Stomach (tissue), 9 donors: ENCODE data around the gene RANGRF. TPM values are rescaled to one million over a fixed set of nuclear protein-coding genes. Genes with fewer than 3 reads are reported as not detected.

ENCODE experiments used
- DNase-seq, 2 donors: peaks; one replicate each; pipeline versions ENCODE4 v3.0.0 to v3.0.0-alpha.2; 2013 to 2019
- H3K27ac ChIP-seq, 5 donors: fragments of 200-600 bp in 4 of 5; sonication (generic) in 4 of 5; one replicate each; pipeline ENCODE4 v1.5.1; 2013 to 2019; ENCODE audit warnings: mild to moderate bottlenecking in 1 of 5, moderate library complexity in 1 of 5
- H3K27me3 ChIP-seq, 3 donors: fragments of 200-600 bp; sonication (generic); one replicate each; pipeline ENCODE4 v1.5.1; 2017 to 2019; ENCODE audit warnings: mixed run types in 1 of 3
- H3K36me3 ChIP-seq, 4 donors: fragments of 200-600 bp; sonication (generic); 1 replicate in 3 of 4; 2 replicates in 1 of 4; pipeline ENCODE4 v1.5.1; 2016 to 2019
- H3K4me1 ChIP-seq, 4 donors: fragments of 200-600 bp; sonication (generic); one replicate each; pipeline ENCODE4 v1.5.1; 2016 to 2019
- H3K4me3 ChIP-seq, 4 donors: fragments of 200-600 bp; sonication (generic) in 3 of 4; one replicate each; pipeline ENCODE4 v1.5.1; 2016 to 2019; ENCODE audit warnings: mild to moderate bottlenecking in 1 of 4
- H3K9me3 ChIP-seq, 4 donors: fragments of 200-600 bp; sonication (generic); one replicate each; pipeline ENCODE4 v1.5.1; 2016 to 2019
- CTCF ChIP-seq, 7 experiments: fragments of 450-650 bp in 4 of 7; fragments of 200-600 bp in 3 of 7; sonication (generic) in 3 of 7; IDR thresholded peaks; one replicate each; pipeline ENCODE4 v1.5.1; 2016 to 2019; ENCODE audit warnings: antibody characterized with exemption in 7 of 7, control low read depth in 2 of 7, mild to moderate bottlenecking in 1 of 7
- EP300 ChIP-seq: sonication (generic); formaldehyde crosslinking; IDR thresholded peaks from one replicate; pipeline ENCODE4 v1.6.1; 2017; ENCODE audit warnings: antibody characterized with exemption
- POLR2A ChIP-seq, 4 donors: fragments of 450-650 bp; IDR thresholded peaks; one replicate each; pipeline ENCODE4 v1.6.1; 2016; ENCODE audit warnings: antibody characterized with exemption in 4 of 4, control low read depth in 2 of 4, mild to moderate bottlenecking in 1 of 4, moderate library complexity in 1 of 4
- POLR2AphosphoS5 ChIP-seq, 3 donors: sonication (generic); formaldehyde crosslinking; IDR thresholded peaks; one replicate each; pipeline ENCODE4 v1.6.1; 2016; ENCODE audit warnings: antibody characterized with exemption in 3 of 3
- WGBS, 5 donors: extraction: QIAGEN DNeasy Blood & Tissue Kit in 3 of 5; methylation state at CpG; one replicate each; pipeline versions ENCODE4 v1.1.5 to v1.1.7; 2013 to 2018; 5-methylcytosine and 5-hydroxymethylcytosine counted together
- intact Hi-C: fragments of 100-400 bp; cut with DNase I; formaldehyde crosslinking; loops from one replicate; pipeline ENCODE4 v1.15.1; 2023; ENCODE audit warnings: low total_unique reads
- polyA plus RNA-seq, 3 donors: library from polyadenylated mRNA; stranded (reverse); fragments of 200-250 nt; gene quantifications; one replicate each; pipeline ENCODE4 v1.2.3, GENCODE V29; 2013
- total RNA-seq, 5 donors: library from RNA; depleted of rRNA; stranded (reverse); fragments of >200 nt; gene quantifications; one replicate each; pipeline versions ENCODE4 v1.1.0 to v1.2.3, GENCODE V29; 2014 to 2016
- donor health status: healthy with polysubstance abuse.
- donor health status: Bipolar disorder and iron deficiency.
- donor health status: healthy.

The RANGRF gene
- total and polyA plus RNA-seq, 8 donors: 2.9 to 59.2 (median 25.4) TPM; not detected in 1

- no peak for DNase-seq
- TF ChIP-seq POLR2A (IDR thresholded peaks at IDR 0.05): no peak
- Histone ChIP-seq H3K27ac (no peak overlapping the region), H3K36me3 (no peaks in the 10 kb centered on the region), H3K27me3 (peaks cover 0 to 43% (median 3%) of the 10 kb centered on the region in 3 donors), H3K9me3 (no peaks in the 10 kb centered on the region), H3K4me1 (peaks cover 0 to 4% (median 0%) of the 10 kb centered on the region in 4 donors), H3K4me3 (no peak overlapping the region)
- WGBS, 5 donors: 72 to 77% (median 74%) methylated on average over 4 to 6 of the region's 6 CpGs
- intact Hi-C loops: no loop called here
Measured at GRCh38 chr17:8320990-8321389, 32.5 kb downstream of the RANGRF start.

GRCh38 chr17:8322061-8322460 is 33.6 kb downstream of the RANGRF start:
- no peak for DNase-seq
- intact Hi-C loops: no loop called here
- Histone ChIP-seq H3K9me3 (no peaks in the 10 kb centered on the region), H3K4me3 (no peak overlapping the region), H3K36me3 (no peaks in the 10 kb centered on the region), H3K27me3 (peaks cover 0 to 43% (median 5%) of the 10 kb centered on the region in 3 donors), H3K4me1 (peaks cover 10 to 13% (median 10%) of the 10 kb centered on the region in 4 donors), H3K27ac (no peak overlapping the region)
- TF ChIP-seq POLR2A (IDR thresholded peaks at IDR 0.05): no peak
- WGBS, 5 donors: 78 to 89% (median 82%) methylated on average over 5 to 8 of the region's 8 CpGs

GRCh38 chr17:8324132-8324531 is 35.7 kb downstream of the RANGRF start:
- DNase-seq: no peak
- TF ChIP-seq EP300 (no peak), POLR2AphosphoS5 (IDR thresholded peaks at IDR 0.05) (no peak), POLR2A (IDR thresholded peaks at IDR 0.05) (no peak), CTCF (IDR thresholded peaks at IDR 0.05) (no peak)
- Histone ChIP-seq H3K4me3 (no peak overlapping the region), H3K9me3 (no peaks in the 10 kb centered on the region), H3K27me3 (peaks cover 0 to 38% (median 9%) of the 10 kb centered on the region in 3 donors), H3K36me3 (no peaks in the 10 kb centered on the region), H3K27ac (no peak overlapping the region), H3K4me1 (peaks cover 14 to 17% (median 15%) of the 10 kb centered on the region in 4 donors)
- 70 to 84% (median 83%) methylated on average over 5 of the region's 5 CpGs for WGBS, 5 donors
- intact Hi-C loops: no loop called here

GRCh38 chr17:8324923-8325322 is 36.5 kb downstream of the RANGRF start:
- intact Hi-C loops: no loop called here

GRCh38 chr17:8326511-8327302 is 38.2 kb downstream of the RANGRF start:
- Histone ChIP-seq H3K27me3 (peaks cover 0 to 38% (median 9%) of the 10 kb centered on the region in 3 donors), H3K4me3 (peak overlapping the region; percentile 50 to 57 (median 54)), H3K9me3 (no peaks in the 10 kb centered on the region), H3K36me3 (no peaks in the 10 kb centered on the region), H3K27ac (peak overlapping the region in 4 of 5 donors; percentile 64 to 76 (median 69)), H3K4me1 (peaks cover 14 to 17% (median 15%) of the 10 kb centered on the region in 4 donors)
- 2 to 7% (median 3%) methylated on average over 18 to 48 of the region's 48 CpGs for WGBS, 5 donors
- intact Hi-C loops: no loop called here
- no peak for TF ChIP-seq POLR2A (IDR thresholded peaks at IDR 0.05)
- TF ChIP-seq CTCF (IDR thresholded peaks at IDR 0.05): no peak
- TF ChIP-seq EP300: no peak
- TF ChIP-seq POLR2AphosphoS5 (IDR thresholded peaks at IDR 0.05): no peak
- peak; percentile 37 to 81 for DNase-seq

More at GRCh38 chr17:8324923-8325322, 36.5 kb downstream of the RANGRF start:
- no peaks in the 10 kb centered on the region for H3K9me3 ChIP-seq
- H3K4me1 ChIP-seq: peaks cover 14 to 17% (median 15%) of the 10 kb centered on the region in 4 donors
- no peak for TF ChIP-seq EP300
- no peak for TF ChIP-seq CTCF (IDR thresholded peaks at IDR 0.05)
- TF ChIP-seq POLR2AphosphoS5 (IDR thresholded peaks at IDR 0.05): no peak
- TF ChIP-seq POLR2A (IDR thresholded peaks at IDR 0.05): no peak
- H3K4me3 ChIP-seq: no peak overlapping the region
- no peak for DNase-seq
- no peaks in the 10 kb centered on the region for H3K36me3 ChIP-seq
- 67 to 81% (median 70%) methylated on average over 5 of the region's 5 CpGs for WGBS, 5 donors
- peaks cover 0 to 38% (median 9%) of the 10 kb centered on the region in 3 donors for H3K27me3 ChIP-seq
- H3K27ac ChIP-seq: no peak overlapping the region
